Ishikawa (cell line): ENCODE results near the gene CALR.

Experiments used
- CEBPB ChIP-seq: IDR thresholded peaks from 2 replicates; pipeline ENCODE4 v1.6.1; 2012
- CREB1 ChIP-seq: IDR thresholded peaks from 2 replicates; pipeline ENCODE4 v1.6.1; 2012; ENCODE audit warnings: low read depth
- EGR1 ChIP-seq: IDR thresholded peaks from 2 replicates; pipeline ENCODE4 v1.6.1; 2012
- EP300 ChIP-seq: IDR thresholded peaks from 2 replicates; pipeline ENCODE4 v1.6.1; 2012; ENCODE audit warnings: borderline replicate concordance
- FOXM1 ChIP-seq: IDR thresholded peaks from 2 replicates; pipeline ENCODE4 v1.6.1; 2012; ENCODE audit warnings: low read depth, borderline replicate concordance
- MAX ChIP-seq: IDR thresholded peaks from 2 replicates; pipeline ENCODE4 v1.6.1; 2012
- NFIC ChIP-seq: IDR thresholded peaks from 2 replicates; pipeline ENCODE4 v1.6.1; 2012
- RAD21 ChIP-seq: IDR thresholded peaks from 2 replicates; pipeline ENCODE4 v1.6.1; 2012; ENCODE audit warnings: low read depth
- REST ChIP-seq: IDR thresholded peaks from 2 replicates; pipeline ENCODE4 v1.6.1; 2012; ENCODE audit warnings: low read depth, mild to moderate bottlenecking
- TAF1 ChIP-seq: IDR thresholded peaks from 2 replicates; pipeline ENCODE4 v1.6.1; 2012; ENCODE audit warnings: low read depth, mild to moderate bottlenecking
- TCF12 ChIP-seq: IDR thresholded peaks from 2 replicates; pipeline ENCODE4 v1.6.1; 2012; ENCODE audit warnings: low read depth
- TEAD4 ChIP-seq: IDR thresholded peaks from 2 replicates; pipeline ENCODE4 v1.6.1; 2012
- USF1 ChIP-seq: IDR thresholded peaks from 2 replicates; pipeline ENCODE4 v1.6.1; 2012
- YY1 ChIP-seq: IDR thresholded peaks from 2 replicates; pipeline ENCODE4 v1.6.1; 2012; ENCODE audit warnings: low read depth
- ZBTB7A ChIP-seq: IDR thresholded peaks from 2 replicates; pipeline ENCODE4 v1.6.1; 2012; ENCODE audit warnings: low read depth

Gene CALR

GRCh38 chr19:12937927-12938778, at the start of gene CALR:
Gene CALR, plus strand, starts transcription at chr19:12938609. Its CDS starts 71 bp downstream, at chr19:12938680.
- TF ChIP-seq TCF12 (peak; percentile 17; the same call in 1 of the 2 replicates), NFIC (peak; percentile 32; the same call in 1 of the 2 replicates), TAF1 (peak; percentile 89), TEAD4 (peak; percentile 40), CEBPB (no peak), USF1 (peak; percentile 96), FOXM1 (no peak), MAX (peak; percentile 90), EGR1 (peak; percentile 52; the same call in 1 of the 2 replicates), CREB1 (0 out of 2 replicates have a peak, but pooled peaks have one; percentile 28), EP300 (no peak; the same call in 1 of the 2 replicates), YY1 (peak; percentile 77)

- 0 out of 2 replicates have a peak, but pooled peaks have one; percentile 6 for TF ChIP-seq TEAD4
These were observed 48.1 kb upstream of the CALR start for GRCh38 chr19:12890299-12890786.

GRCh38 chr19:12890787-12891552, 47.4 kb upstream of the CALR start, which contains the start of gene GCDH:
Gene GCDH, plus strand, starts transcription at chr19:12891160. Its CDS starts 145 bp downstream, at chr19:12891305.
- TF ChIP-seq CEBPB (no peak), TEAD4 (no peak), TAF1 (peak; percentile 66; the same call in 1 of the 2 replicates), RAD21 (peak; percentile 8; the same call in 1 of the 2 replicates), MAX (peak; percentile 82), CREB1 (peak; percentile 91)

- TF ChIP-seq TCF12: no peak
- no peak for TF ChIP-seq CREB1
These were observed 46.8 kb upstream of the CALR start for GRCh38 chr19:12891553-12892021.

GRCh38 chr19:12893582-12893981, 44.8 kb upstream of the CALR start:
- TF ChIP-seq TCF12 (no peak), EP300 (no peak), REST (no peak), TAF1 (no peak), EGR1 (no peak), TEAD4 (no peak), NFIC (no peak), FOXM1 (no peak), CREB1 (no peak), MAX (no peak), RAD21 (no peak), USF1 (no peak), YY1 (no peak), CEBPB (no peak), ZBTB7A (no peak)

GRCh38 chr19:12896460-12896859, 41.9 kb upstream of the CALR start:
- TF ChIP-seq RAD21 (no peak), EP300 (no peak), MAX (no peak), FOXM1 (no peak), TAF1 (no peak)
